ENCODE data around the gene C17orf67. TPM values are rescaled to one million over a fixed set of nuclear protein-coding genes. Genes with fewer than 3 reads are reported as not detected.

Gene C17orf67
- total RNA-seq, 4 donors from 2014 or later = 0.24 to 1.2 (median 1.2) TPM

- no peak overlapping the region for H3K4me3 ChIP-seq (replicated peaks in 1 of 3)
- intact Hi-C loops (cut with DNase I) = no loop called here
- no peak overlapping the region for H3K27ac ChIP-seq
- DNase-seq = peak in 1 of 2 donors; percentile 6
- H3K27me3 ChIP-seq = no peaks in the 10 kb centered on the region
- WGBS, 2 donors = 69 to 80% methylated on average over 7 of the region's 7 CpGs
- no peaks in the 10 kb centered on the region for H3K9me3 ChIP-seq
- no peak for TF ChIP-seq CTCF (IDR thresholded peaks at IDR 0.05)
- no peak for TF ChIP-seq POLR2A (IDR thresholded peaks at IDR 0.05)
- H3K36me3 ChIP-seq = no peaks in the 10 kb centered on the region
- no peaks in the 10 kb centered on the region for H3K4me1 ChIP-seq
These were observed 46.7 kb downstream of the C17orf67 start for GRCh38 chr17:56786989-56787482.

- intact Hi-C loops (cut with DNase I) = no loop called here
- no peaks in the 10 kb centered on the region for H3K4me1 ChIP-seq
- no peaks in the 10 kb centered on the region for H3K9me3 ChIP-seq
- WGBS, 2 donors = 86 to 87% methylated on average over 9 of the region's 9 CpGs
- no peak for DNase-seq
- H3K36me3 ChIP-seq = no peaks in the 10 kb centered on the region
- no peak overlapping the region for H3K4me3 ChIP-seq (replicated peaks in 1 of 3)
- no peaks in the 10 kb centered on the region for H3K27me3 ChIP-seq
- TF ChIP-seq CTCF (IDR thresholded peaks at IDR 0.05) = no peak
- TF ChIP-seq POLR2A (IDR thresholded peaks at IDR 0.05) = no peak
- H3K27ac ChIP-seq = peak overlapping the region in 1 of 3 donors; percentile 23
These were observed 47.6 kb downstream of the C17orf67 start for GRCh38 chr17:56785997-56786680.

GRCh38 chr17:56785405-56785804 lies 48.3 kb downstream of the C17orf67 start:
- Histone ChIP-seq H3K4me3 (replicated peaks in 1 of 3) (no peak overlapping the region), H3K9me3 (no peaks in the 10 kb centered on the region), H3K27ac (peak overlapping the region in 1 of 3 donors; percentile 23), H3K27me3 (no peaks in the 10 kb centered on the region), H3K4me1 (no peaks in the 10 kb centered on the region), H3K36me3 (no peaks in the 10 kb centered on the region)
- intact Hi-C loops (cut with DNase I) = no loop called here
- DNase-seq = peak in 1 of 2 donors; percentile 7
- WGBS, 2 donors = 73 to 77% methylated on average over 5 of the region's 5 CpGs
- TF ChIP-seq CTCF (IDR thresholded peaks at IDR 0.05) = no peak
- no peak for TF ChIP-seq POLR2A (IDR thresholded peaks at IDR 0.05)

- no peaks in the 10 kb centered on the region for H3K9me3 ChIP-seq
- intact Hi-C loops (cut with DNase I) = no loop called here
These were observed 51.4 kb downstream of the C17orf67 start for GRCh38 chr17:56782338-56782737.

More at GRCh38 chr17:56782338-56782737, 51.4 kb downstream of the C17orf67 start:
- Histone ChIP-seq H3K27me3 (no peaks in the 10 kb centered on the region), H3K4me1 (no peaks in the 10 kb centered on the region), H3K36me3 (no peaks in the 10 kb centered on the region), H3K27ac (no peak overlapping the region), H3K4me3 (replicated peaks in 1 of 3) (no peak overlapping the region)
- TF ChIP-seq CTCF (IDR thresholded peaks at IDR 0.05) = no peak
- DNase-seq = no peak
